DOHH2 (cell line): ENCODE data around the gene SHISA5.
"Not testable (repeated sequence)": the region's sequence is repeated elsewhere in the genome, so short reads cannot be mapped to it uniquely, and the experiment has no call there.

Experiments
- CTCF ChIP-seq: fragments of 200-600 bp; sonication (generic); IDR thresholded peaks from one replicate; pipeline ENCODE4 v1.5.1; 2014; ENCODE audit warnings: antibody characterized with exemption, mild to moderate bottlenecking, low read depth, low read length; ENCODE audit not compliant: poor library complexity, severe bottlenecking
- EZH2phosphoT487 ChIP-seq: fragments of 200-600 bp; sonication (generic); IDR thresholded peaks from 2 replicates; pipeline ENCODE4 v1.6.1; 2017; ENCODE audit warnings: borderline replicate concordance, mild to moderate bottlenecking, antibody characterized with exemption, low read length, moderate library complexity, mixed read lengths

DNA sequence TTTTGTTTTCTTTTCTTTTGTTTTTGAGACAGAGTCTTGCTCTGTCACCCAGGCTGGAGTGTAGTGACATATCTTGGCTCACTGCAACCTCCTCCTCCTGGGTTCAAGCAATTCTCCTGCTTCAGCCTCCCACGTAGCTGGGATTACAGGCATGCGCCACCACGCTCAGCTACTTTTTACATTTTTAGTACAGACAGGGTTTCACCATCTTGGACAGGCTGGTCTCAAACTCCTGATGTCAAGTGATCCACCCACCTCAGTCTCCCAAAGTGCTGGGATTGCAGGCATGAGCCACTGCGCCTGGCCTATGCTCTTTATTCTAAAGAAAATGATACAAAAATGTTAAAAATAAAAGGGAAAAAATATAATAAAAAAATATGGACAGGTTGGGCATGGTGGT is 26.7 kb upstream of the SHISA5 start:
- not testable (repeated sequence) for TF ChIP-seq CTCF, EZH2phosphoT487
